NCI-H774 (cell line): ENCODE data around the gene THBS1.

Source experiments
- DNase-seq: peaks from one replicate; lab custom pipeline; 2025; lab: John Stamatoyannopoulos, UW

THBS1 gene

DNA sequence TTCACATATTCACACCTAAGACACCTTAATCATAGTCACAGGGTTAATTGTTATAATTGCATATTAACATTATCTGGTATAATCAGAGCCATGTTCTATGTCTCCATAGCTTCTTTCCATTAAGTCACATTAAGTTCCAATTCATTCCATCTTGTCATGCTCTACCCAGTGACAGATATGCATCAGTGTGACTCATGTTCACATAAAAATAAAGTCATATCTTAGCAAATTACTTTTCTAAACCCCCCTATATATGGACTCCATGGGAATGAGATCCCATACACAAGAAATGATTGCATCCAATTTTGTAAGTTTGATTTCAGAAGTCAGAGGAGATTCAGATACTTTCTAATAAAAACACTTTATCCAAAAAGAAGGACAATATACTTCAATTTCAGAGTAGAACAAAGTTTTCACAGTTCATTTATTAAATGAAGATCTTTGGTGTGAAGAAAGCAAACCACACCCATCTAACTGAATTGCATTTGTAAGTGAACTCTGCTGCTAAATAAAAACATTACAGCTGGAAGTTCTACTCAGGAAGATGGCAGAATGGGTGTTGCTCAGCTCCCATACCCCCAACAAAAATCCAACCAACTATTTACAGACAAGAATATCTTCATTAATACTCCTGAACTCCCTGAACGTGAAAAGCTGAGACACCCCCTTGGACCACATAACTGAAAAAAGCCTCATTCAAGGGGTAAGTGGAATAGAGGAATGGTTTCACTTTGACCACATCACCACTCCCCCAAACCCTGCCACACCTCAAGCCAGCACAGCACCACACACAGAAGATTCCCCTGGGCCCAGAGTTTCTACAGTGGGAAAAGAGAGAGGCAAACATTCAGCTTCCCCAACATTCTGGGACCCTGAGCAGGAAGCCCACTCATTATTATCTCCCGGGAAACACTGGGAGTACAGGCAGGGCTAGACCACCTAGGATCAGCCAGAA lies 27.6 kb downstream of the THBS1 start:
- DNase-seq = no peak

DNA sequence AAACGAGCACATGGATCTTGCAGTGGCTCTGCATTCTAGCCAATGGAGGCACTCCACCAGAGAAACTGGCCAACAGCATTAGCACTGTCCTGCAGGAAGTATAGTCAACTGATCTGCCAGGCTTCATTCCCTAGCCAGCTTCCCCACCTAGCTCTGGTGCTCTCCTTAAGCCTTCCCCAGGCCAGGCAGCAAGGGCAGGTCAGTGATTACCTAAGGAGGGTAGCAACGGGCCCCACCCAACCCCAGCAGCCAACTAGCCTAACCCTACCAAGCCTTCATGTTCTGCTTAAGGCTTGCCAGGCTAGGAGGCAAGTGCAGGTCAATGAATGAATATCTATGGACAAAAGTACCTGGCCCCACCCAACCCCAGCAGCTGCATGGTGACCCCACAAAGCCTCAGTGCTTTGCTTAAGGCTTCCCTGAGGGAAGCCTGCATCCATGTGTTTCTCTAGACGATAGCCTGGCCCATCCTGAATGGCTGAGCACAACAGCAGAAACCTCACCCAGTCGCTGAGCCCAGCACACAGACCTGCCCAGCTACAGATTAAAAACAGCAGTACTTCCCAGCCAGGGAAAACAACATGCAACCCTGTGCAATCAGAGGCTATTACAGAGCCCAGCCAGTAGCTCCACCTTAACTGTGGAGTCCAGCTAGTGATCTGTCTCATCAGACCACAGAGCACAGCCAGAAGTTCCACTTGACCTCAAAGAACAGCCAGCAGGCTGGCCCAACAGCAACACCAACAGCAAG lies 28.5 kb downstream of the THBS1 start:
- no peak for DNase-seq

DNA sequence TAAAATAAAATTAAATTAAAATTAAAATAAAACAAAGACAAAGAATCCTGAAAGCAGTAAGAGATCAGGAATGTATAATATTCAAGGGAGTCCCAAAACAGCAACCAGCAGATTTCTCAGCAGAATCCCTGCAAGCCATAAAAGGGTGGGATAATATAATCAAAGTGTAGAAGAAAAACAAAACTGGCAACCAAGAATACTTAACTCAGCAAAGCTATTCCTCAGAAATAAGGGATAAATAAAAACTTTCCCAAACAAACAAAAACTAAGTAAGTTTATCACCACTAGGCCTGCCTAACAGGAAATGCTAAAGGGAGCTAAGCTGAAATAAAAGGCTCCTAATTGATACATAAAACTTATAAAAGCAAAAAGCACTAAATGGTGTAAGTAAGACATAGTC lies 29.8 kb downstream of the THBS1 start:
- DNase-seq = no peak

DNA sequence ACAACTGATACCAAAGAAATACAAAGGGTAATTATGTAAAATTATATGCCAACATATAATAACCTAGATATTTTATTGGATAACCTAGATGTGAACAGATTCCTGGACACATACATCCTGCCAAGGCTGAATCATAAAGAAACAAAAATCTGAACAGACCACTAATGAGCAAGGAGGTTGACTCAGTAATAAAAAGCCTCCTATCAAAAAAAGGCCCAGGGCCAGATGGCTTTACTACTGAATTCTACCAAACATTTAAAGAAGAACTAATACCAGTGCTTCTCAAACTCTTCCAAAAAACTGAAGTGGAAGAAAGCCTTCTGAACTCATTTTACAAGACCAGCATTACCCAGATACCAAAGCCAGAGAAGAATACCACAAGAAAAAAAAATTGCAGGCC lies 32.4 kb downstream of the THBS1 start:
- no peak for DNase-seq

DNA sequence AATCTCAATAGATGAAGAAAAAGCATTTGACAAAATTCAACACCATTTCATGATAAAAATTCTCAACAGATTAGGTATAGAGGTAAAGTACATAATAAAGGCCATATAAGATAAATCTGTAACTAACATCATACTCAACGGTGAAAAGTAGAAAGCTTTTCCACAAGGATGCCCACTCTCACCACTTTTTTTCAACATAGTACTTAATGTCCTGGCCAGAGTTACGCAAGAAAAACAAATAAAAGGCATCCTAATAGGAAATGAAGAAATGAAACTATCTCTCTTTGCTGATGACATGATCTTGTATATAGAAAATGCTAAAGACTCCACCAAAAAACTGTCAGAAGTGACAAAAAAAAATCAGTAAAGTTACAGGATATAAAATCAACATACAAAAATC lies 33.0 kb downstream of the THBS1 start:
- no peak for DNase-seq

DNA sequence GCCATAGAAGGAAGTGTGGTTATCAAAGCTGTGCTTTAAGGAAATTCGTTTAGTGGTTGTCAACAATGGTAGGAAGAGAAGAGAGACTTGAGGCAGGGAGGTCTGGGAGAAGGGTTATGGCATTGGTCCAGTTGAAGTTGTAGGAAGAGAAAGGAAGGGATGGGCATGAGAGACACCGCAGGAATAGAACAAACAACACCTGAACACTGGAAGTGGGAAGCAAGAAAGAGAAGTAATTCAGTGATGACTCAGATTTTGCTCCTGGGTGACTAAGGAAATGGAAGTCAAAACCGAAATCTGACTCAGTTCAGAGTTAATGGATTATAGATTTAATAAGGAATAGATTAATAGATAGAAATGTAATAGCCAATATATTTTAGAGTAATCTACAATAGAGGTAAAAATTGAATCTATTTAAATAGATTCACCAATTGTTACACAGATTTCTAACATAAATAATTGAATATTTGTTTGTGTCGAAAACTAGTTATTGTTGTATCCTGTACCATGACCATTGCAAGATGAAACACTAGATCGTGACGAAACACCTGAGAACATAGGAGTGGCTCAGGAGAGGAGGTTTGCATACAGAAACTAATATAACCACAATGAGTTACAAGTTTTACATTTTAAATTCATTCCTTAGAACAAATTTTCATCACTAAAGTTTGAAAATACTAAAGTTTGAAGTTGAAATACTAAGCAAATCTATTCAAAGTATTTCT lies 36.0 kb downstream of the THBS1 start:
- DNase-seq = no peak

DNA sequence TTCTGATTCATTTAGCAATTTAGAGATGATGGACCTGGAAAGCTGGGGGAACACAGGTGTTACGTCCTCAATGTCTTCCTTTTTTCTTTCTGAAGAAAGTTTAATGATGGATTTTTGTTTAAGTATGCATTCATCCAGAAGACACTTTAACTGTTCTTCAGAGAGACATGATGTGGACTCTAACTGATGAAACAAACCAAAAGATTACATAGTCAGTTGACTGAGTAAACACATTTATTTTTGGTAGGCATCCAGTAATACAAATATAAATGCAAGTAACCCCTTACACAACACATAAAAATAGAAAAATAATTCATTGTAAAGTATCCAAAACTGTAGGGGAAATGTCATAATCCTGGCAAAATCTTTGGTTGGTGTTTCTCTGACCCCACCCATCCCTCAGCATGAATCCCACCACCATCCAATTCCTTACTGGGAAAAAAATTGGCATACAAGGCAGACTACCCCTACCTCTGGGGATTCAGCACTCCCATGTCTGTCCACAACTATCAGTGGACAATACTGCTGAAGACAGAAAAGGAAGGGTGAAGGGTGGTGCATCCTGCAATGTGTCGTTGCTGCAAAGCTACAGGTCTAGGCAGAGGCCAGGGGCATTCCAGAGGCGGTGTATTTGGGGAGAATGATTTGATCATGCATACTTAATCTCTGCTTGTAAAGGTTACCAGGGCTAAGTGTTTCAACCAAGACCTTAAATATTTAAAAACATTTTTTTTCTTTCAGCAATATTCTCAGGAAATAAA lies 37.4 kb downstream of the THBS1 start:
- no peak for DNase-seq

DNA sequence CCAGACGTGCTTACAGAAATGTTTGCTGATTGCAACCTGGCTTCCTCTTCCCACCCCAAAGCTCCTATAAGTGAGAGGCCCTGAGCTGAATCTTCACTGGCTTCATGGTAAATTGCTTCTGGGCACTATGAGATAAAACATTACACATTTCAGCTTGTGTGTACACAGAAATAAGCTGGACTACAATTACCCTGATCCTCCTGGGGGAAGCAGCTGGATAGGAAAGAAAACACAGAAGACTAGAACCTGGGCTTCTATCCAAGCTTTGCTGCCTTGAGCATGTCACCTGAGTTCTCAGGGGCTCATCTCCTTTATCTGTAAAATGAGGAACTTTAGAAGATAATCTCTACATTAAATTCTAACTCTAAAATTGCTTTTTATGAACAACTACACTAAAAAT lies 40.3 kb downstream of the THBS1 start:
- no peak for DNase-seq

DNA sequence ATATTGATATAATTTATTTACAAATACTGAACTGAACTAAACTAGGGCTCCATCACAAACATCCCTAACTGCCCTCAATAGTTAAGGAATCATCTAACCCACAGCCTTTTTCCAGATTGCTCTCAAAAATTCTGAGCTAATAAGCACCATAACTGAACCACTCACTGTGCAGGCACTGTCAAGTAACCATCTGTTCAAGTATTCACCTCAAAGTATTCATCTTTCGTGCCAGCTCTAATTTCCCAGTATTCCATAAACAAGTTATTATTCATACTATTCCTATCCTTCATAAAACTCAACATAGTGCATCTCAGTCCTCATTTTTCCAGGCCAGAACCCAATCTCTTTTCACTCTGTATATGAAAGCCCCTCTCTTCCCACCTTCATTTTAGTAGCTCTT lies 41.1 kb downstream of the THBS1 start:
- no peak for DNase-seq

DNA sequence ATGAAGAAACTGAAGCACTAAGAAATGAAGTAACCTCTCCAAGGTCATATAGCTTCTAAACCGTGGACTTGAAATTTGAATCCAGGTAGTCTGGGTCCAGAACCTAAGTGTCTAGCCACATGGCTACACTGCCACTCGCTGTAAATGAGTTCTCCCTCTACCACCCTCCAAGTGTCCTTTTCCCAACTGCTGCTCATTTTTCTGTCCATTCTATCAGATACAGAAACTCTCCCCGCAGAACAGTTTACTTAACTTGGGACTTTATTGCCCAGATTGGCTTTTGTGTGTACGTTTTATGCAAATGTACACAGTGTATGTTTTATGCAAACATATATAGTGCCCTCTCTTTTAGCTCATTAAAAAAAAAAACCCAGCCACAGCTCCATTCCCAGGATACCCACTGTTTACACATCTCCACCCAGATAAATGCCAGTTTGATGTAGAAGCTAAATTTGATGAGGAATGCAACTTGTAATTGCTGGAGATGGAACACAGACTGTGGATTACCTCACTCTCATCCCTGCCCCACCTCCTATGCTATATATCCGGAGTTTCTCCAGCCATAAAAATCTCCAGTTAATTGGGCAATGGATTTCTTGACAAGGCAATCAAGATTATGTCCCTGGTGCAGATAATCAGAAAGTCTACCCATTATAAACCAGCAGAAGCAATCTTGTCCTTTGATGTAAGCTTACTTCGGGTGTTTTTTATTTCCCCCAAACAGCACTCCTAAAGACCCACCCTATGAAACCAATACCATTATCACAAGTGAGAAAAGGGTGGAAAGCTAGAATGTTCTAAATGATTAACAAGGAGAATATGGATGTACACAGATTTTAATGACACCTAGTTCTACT lies 42.0 kb downstream of the THBS1 start:
- DNase-seq = no peak

DNA sequence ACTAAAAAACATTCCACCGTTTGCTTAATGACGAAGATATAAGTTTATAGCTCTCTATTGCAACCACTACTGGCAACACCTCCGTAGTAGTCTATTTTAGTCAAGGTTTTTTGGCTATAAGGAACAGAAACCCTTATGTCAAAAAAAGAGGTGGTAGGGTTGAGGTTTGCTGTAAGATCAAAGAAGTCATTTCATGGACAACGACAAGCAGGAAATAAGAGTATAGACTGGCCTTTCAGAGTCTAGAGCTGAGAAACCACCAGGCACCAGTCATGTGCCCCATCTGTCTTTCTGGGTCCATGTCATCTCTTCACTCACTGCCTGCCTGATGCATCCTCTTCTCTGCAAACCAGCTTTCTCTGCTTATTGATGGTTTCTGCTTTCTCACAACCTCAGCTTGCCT lies 42.7 kb downstream of the THBS1 start:
- no peak for DNase-seq

DNA sequence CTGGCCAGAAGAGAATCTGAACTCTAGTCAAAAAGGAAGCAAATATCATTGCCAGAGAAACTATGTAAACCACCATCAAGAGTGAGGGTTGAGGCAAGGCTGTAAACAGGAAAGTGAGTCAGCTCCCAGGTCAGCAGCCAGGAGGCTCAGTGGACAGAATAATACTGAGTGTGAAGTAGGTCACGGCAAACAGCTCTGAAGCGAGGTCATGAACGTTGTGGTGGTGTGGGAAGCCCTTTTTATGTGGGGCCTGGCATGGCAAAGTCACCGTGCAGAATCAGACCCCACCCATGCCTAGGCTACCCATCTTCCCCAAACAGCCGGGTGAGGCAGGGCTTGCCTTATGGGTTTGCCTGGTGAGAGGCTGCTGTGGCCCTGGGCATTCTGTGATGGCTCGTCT lies 43.9 kb downstream of the THBS1 start:
- no peak for DNase-seq

DNA sequence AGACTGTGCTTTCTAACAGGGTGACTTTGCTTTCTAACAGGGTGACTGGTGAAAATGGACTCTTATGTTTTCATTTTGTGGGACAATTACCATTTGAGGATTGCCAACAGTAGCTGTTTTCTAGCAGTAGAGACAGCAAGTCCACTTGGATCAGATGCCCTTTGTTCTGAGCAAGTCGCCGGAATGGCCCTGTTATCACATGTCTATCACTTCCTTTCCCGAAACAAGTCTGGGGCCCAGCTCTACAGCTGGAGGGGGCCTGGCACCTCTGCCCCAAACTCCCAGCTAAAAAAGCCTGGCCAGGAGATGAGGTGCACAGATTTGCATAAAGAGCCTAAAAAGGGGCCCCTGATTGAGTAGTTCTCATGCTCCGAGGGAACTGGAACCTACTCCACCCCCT lies 44.6 kb downstream of the THBS1 start:
- DNase-seq = no peak

DNA sequence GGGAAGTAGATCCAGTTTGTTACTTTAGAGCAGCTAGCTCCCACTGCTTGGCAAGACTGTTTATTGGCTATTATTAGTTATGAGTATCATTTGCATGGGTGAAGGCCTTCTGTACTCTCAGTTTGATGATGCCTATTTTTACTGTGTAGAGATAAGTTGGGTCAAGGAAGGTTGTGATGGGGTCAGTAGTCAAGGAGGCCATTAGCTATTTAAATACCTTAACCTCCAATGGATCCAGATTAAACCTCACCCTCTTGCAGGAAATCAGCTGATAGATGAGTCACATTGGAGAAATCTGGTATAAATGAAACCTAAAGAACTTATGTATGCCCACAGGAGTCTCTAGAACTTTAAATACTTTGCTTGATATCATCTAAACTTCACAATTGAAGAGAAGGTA lies 45.0 kb downstream of the THBS1 start:
- DNase-seq = no peak

DNA sequence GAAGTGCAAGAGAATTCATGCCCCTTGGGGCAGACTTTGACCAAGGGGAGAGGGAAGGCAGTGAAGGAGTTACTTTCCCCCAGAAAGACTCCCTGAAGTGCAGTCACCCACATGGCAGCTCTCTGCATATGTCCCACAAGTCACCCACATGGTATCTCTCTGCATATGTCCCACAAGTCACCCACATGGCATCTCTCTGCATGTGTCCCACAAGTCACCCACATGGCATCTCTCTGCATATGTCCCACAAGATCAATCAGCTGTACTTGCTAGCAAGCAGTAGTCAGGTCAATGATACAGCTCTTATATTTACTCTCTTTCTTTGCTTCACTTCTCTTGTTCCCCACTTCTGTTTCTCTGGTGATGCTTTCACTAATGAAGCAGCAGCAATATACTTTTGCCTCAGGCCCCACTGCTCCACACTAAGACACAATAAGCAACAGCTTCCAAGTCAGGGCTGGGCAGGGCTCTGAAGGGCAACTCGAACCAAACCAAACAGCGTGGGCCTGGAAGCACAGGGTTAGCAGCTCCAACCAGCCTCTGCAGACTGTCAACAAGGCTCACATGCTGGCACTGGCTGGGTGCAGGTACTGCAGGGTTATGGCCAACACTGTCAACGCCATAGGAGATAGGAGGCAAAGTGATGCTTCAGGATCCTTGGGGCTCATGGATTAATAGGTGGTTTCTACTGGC lies 46.7 kb downstream of the THBS1 start:
- DNase-seq = no peak

DNA sequence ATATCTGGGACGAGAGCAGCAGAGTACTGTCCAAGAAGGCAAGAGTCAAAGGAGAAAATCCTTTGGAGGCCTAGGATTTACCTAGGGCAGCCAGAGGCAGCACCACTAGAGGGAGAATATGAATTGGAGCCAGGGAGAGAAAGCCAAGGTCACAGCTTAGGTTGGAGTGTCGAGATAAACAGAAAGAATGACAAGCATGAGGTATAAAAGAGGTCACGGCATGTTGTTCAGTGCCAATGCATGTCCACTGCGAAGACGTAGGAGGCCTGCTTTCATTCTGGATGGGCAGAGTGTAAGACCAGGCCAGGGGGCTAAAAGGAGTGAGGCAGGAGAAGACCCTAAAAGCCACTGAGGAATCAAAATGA lies 47.2 kb downstream of the THBS1 start:
- DNase-seq = no peak

DNA sequence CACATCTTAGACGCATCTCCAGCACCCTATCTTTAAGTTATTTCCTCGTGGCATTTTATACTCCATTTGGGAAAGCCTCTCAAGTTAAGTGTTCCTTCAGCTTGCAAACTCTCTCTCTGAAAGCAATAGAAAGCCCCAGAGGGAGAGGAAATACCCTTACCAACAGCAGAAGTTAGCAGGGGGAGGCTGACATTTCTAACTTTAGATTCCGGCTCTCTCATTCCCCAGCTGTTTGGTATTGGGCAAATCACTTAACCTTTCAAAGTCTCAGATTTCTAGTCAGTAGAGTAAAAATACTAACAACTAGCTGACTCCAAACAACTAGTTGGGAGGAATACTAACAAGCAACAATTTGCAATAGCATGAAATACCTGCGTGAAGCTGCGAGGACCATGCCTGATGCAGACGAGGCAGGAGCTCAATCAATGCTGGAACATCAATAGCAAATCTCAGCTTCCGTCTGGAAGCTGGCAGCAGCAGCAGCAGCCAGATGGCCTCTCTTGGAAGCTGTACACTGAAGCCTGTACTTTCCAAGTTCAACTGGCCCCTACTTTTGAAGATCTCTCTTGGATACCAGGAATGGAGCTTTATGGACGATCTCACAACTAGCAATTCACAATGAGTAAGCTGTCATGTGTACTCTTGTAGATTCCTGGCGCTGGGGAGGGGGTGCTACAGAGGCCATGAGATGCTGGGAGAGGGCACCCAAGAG lies 47.8 kb downstream of the THBS1 start:
- DNase-seq = no peak

DNA sequence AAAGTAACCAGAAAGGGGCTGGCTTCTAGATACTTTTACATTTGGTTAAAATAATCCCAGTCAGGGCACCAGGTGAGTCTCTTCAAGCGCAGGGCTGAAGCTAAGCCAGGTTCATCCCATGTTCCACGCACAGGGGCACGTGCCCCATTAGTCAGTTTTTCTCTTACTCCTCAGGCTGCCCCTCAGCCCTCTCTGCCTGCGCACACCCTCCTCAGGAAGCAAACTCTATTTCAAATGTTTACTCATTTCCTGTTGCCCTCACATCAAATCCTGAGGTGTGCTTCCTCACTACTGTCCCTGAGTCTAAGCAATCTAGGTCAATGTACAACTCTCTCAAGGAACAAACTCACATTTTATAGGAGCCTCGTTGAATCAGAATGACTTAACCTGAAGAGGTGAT lies 48.5 kb downstream of the THBS1 start:
- DNase-seq = no peak

DNA sequence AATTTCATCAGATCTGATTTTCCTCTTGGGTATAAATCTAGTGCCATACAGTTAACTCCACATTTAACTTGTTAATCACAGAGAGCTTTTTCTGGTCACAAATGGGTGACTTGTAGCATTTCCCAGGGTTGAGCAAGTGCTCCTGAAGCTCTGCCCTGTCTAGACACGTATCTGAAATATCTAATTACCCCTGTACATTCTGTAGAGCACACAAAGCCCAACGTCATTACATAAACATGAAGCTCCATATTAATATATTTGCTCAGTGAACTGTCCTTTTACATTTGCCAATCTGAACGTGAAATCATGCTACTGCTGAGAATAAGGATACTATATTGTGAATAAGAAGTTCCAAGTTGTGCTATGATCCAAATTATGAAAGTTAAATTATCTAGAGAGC lies 49.0 kb downstream of the THBS1 start:
- peak; percentile 13 for DNase-seq

DNA sequence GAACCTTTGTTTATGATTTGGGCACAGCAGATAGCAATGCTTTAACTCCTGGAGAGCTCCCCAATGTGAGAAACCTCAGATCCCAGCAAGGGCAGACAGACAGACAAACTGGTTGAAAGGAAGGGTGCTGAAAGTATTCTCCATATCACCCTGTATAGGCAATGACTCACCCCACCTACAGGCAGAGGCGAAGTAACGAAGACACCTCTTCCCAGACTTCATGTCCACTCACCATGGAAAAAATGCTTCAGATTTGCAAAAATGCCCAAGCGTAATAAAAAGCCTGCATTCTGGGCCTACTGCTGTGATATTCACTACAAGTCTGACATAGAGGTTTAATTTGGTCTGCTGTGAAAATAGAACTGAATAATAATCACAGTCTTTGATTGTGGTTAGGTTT lies 50.5 kb downstream of the THBS1 start:
- DNase-seq = no peak
